Posterior cingulate gyrus (tissue), 11 donors: Measurements from ENCODE around the gene NAA80.

Experiments used
- DNase-seq, 10 donors: peaks; one replicate each; pipeline versions ENCODE4 v3.0.0 to v3.0.0-alpha.2; 2020 to 2021; ENCODE audit warnings: mixed read lengths in 3 of 10
- intact Hi-C: fragments of 100-400 bp; cut with DNase I; formaldehyde crosslinking; loops from one replicate; pipeline ENCODE4 v1.15.1; 2023

The NAA80 gene

DNA sequence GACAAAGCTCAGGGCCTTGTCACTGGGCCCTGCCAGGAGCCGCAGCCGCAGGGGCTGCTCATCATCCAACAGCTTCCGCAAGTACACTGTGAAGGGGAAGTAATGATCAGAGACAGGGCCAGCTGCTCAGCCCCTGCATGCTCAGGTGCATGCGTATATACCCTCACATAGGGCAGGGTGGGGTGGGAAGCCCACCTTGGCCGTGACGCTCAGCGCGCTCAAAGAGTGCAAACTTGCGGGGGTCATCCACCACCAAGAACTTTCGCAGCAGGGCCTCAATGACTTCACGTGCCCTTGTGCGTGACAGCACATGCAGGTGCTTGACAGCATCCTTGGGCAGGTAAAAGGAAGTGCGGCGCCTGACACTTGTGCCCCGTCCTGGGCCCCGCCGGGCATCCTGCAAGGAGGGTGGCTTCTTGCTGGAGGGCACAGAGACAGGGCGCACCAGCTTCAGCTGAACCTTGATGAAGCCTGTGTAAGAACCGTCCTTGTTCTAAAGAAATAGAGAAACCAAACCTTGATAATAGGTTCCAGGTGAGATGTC, 32.2 kb upstream of the NAA80 start:
- intact Hi-C loops = no loop called here
- no peak for DNase-seq

DNA sequence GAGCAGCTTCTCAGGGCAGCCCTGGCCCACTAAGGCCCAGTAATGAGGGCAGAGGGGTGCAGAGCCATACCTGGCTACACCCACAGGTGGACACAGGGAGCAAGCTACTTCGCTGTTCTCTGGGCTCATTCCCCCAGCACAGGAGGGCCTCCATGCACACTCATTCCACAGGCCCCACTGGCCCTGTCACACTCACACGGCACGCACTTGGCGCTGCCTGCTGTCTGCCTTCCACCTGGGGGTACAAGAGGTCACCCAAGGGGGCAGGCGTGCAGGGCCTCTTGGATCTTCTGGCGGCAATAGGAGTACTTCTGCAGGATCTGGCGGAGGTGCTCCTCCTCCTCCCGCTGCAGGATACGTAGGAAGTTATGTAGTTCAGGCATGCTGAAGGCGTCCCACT, 31.1 kb upstream of the NAA80 start:
- DNase-seq = no peak
- intact Hi-C loops = no loop called here

DNA sequence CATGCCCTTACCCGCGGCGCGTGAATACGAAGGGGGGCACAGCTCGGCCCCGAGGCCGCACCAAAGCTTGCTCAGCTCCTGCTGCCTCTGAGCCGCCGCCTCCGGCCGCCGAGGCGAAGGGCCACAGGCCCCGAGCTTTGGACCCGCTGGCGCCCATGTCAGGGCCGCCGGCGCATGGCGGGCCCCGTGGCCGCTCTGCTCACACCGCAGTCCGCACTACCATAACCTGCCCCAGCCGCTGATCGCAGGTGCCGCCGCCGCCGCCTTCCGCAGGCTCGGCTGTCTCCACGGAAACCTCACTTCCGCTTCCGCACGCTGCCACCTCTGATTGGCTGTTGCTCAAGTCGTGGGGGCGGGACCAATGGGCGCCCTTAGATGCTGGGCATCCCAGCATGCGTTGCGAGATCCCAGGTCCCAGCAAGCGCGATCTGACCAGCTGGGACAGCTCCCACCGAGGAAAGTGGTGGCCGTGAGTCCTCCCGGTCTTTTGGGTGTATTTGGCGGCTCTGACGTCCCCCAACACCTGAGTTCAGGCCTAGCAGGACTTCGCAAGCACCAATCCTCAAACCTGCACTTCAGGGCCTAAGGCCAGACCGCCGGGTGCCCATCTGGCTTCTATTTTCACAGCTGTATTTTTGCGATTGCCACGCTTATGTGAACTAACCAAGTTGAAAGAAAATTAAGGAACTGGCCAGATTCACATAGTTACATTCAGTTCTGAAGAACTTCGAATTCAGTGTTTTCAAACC, 28.9 kb upstream of the NAA80 start, which contains the start of gene TUSC2:
TUSC2 (minus strand) TSS at position 281 of the 749 bp plus-strand sequence; CDS start at position 157, 124 bp downstream.
- DNase-seq = peak; percentile 96 to 100 (median 98)
- intact Hi-C loops = loop anchor here (10.0 kb wide), 1 partner anchor 53 kb away; the partner anchor contains the start of gene LSMEM2

DNA sequence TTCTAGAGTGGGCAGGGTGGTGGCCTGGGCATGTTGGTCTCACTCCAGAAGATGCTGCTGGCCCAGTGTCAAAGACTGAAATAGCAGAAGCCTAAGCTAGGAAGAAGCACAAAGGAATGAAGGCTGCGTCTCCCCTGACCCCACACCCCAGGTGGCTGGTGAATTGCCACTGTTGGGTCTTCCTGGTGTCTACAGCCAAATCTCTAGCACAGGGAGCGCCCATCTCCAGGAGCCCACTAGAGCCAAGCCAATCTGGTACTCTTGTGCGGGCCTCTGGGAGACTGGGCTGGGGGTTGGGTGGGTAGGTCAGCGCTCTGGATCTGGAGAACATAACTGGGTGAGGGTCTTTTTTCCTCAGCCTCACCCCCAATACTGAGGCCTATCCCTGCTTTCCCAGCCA, 27.9 kb upstream of the NAA80 start:
- intact Hi-C loops = loop anchor here (10.0 kb wide), 1 partner anchor 52 kb away; the partner anchor contains the start of gene LSMEM2
- no peak for DNase-seq

DNA sequence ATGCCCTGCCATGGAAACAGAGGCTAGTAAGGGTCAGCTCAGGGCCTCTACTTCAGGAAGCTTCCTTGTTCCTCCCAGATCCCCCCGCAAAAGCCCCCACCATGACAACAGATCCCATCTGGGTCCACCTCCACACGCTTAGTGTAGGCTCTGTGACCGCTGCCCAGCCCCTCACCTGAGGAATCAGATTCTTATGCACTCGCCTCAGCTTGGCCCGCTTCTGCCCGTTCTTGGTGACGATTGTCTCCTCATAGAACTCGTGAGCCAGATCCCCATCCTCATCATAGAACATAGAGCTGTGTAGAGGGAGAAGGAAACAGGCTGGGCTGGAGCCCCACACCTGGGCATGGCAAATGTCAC, 27.0 kb upstream of the NAA80 start:
- DNase-seq = no peak
- intact Hi-C loops = loop anchor here (10.0 kb wide), 1 partner anchor 51 kb away; the partner anchor contains the start of gene LSMEM2

DNA sequence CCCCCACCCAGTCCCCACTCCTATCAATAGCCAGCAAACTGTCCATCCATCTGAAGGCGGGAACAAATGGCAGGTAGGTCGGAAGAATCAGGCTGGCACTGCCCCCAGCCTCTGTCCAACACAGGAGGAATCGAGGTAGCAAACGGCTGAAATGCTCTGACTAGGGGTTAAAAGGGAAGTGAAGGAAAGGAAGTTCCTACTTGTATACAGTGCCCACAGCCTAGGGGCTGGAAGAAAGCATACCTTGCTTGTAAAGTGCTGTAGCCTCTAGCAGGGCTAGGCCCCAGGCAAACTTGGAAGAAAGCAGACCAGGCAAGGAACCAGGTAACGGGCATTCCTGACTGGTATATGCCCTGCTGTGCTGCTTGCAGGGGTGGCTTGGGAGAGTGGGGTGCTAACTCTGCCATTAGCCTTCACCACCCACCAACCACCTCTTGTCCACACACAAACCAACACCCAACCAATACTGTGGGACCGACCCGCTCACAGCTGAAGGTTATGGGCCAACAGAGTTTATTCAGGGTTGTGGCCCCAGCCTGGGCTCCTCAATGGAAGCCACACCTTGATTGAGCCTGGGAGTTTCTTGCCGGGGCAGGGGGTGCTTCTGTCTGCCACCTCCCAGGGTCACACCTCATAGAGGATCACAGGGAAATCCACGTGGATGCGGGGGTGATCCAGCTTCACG, 26.4 kb upstream of the NAA80 start:
- no peak for DNase-seq
- intact Hi-C loops = loop anchor here (10.0 kb wide), 1 partner anchor 51 kb away; the partner anchor contains the start of gene LSMEM2

DNA sequence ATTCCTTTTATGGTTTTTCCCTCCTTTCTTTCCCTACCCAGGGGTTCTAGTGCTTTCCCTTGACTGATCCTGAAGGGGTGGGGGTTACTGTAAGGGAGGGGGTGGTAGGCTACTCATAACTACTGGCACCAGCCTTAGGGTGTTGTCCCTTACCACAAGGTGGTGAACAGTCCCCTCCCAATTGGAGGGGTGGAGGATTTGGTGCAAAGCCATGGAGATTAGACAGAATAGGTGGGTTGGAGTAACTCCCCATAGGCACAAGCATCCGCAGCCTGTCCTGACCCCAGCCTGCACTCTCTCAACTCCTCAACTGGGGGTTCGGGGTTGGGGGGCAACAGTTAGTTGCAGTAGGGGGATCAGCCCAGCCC, 25.9 kb upstream of the NAA80 start:
- DNase-seq = no peak
- intact Hi-C loops = loop anchor here (10.0 kb wide), 1 partner anchor 50 kb away; the partner anchor contains the start of gene LSMEM2

DNA sequence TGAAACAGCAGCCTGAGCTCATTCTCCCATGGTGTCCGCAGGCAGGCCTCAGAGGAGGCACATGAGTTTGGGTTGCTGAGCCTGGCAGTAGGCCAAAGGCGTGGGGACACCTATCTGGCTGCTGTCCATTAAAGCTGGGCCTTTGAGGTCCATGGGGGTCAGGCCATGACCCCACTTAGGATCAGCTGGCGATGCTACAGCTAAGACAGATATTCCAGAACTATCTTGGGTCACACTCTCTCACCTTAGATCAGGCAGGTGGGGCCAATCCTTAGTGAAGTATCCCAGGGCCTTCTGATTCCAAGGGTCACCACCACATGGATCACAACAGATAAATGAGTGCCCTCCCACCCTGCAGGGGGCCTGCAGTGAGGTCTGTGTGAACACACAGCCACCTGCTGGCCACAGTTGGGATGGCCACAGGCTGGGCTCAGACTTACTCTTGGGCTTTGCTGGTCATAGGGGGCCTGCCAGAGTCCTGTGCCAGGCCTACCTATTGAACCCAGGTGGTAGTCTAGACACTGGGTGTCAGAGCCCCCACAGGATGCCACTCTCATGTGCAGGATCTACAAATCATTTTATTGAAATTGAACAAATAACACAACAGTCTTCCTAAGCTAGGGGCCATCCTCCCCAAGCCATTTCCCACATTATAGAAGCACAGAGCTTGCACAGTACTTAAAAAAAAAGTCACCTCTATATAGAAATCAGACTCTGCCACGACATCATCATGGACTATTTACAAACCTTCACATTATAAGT, 25.3 kb upstream of the NAA80 start:
- DNase-seq = peak; percentile 61 to 95 (median 73)
- intact Hi-C loops = loop anchor here (10.0 kb wide), 1 partner anchor 50 kb away; the partner anchor contains the start of gene LSMEM2

DNA sequence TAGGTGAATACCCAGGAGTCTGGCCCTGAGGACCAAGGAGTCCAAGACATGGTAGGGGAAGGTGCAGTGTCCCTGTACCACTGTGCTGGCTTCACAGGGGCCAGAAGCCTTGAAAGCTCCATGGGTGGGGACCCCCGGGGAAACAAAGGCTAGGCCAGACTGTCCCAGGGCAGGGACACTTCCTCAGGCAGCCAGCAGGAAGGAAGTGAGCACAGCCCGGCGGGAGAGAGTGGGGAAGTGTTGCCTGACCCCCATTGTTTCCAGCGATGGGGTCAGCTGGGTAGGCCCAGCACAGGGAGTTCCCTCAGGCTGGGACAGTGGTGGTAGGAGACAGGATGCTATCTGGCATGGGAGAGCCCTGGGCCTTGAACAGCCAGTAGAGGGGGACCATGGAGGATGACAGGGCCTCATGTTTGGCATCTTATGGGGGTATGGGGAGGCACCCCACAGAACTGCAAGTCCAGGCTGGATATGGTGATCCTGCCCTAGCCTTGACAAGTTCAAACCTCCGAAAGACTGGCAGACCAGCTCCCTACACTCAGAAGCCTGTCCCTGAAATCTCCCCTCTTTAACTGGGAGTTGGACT, 24.5 kb upstream of the NAA80 start:
- DNase-seq = no peak
- intact Hi-C loops = loop anchor here (10.0 kb wide), 1 partner anchor 49 kb away; the partner anchor contains the start of gene LSMEM2

DNA sequence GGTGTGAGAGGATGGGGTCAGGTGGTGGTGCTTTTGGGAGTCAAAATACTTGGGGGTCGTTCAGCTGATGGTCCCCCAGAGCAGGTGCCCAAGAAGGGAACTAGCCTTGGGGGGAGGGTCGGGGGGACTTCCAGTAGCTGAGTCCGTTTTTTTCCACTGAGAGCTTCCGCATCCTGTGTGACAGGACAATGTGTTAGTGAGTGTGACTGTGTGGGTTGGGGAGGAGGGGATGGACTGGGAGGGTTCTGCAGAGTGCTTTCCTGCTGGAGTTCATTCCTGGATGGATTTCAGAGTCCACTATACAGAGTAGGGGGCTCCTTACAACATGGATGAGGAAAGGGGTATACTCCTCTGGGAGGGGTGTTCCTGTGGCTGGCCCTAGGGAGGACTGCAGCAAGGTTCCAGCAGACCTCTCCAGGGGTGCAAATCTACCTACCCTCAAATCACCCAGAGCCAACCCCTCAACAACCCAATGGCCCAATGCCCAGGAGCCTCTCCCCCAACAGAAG, 23.9 kb upstream of the NAA80 start:
- intact Hi-C loops = loop anchor here (10.0 kb wide), 1 partner anchor 48 kb away; the partner anchor contains the start of gene LSMEM2
- no peak for DNase-seq

DNA sequence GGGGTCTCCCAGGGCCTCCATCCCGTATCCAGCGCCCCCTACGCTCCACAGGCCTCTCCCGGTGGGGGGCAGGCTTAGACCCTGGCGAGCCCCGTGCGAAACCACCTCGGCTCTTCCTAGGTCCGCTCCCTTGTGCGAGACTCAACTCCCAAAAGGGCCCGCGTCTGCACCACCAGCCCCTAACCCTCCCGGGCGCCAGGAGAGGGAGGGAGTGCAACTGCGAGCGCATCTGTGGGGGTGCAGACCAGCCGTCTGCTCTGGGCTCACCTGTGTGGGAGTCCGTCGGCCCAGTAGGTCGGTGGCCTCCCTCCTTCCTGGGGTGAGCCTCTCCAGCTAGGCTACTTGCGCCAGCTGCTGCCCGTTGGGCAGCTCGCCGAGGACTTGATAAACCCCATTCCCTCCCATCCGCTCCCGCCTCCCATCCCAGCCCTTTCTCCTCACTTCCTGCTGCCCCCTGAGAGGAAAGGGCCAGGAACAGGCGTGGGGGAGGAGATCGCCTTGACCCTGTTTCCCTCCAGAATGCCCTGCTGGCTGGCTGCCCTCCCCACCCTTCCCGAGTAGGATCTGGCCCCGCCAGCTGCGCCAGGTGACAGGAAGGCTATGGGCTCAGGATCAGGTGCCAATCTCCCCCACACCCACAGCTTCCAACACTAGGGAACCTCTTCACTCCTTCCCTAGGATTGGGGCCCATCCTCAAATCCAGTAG, 23.3 kb upstream of the NAA80 start, which contains the start of gene HYAL2:
HYAL2 (minus strand) TSS at position 360 of the 706 bp plus-strand sequence. CDS start 2,256 bp downstream, outside the sequence.
- intact Hi-C loops = loop anchor here (10.0 kb wide), 1 partner anchor 48 kb away; the partner anchor contains the start of gene LSMEM2
- DNase-seq = no peak

DNA sequence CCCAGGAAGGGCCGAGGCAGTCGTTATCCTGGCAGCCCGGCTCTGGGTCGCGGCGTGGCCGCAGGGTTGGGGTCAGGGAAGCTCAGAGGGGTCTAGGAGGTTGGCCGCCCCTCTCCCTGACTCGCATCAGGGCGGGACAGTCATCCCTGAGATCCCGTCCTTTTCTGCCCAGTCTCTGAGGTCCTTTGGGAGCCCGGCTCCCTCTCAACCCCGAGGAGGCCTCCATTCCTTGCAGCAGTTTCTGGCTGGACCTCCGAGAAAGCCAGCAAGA, 22.8 kb upstream of the NAA80 start:
- no peak for DNase-seq
- intact Hi-C loops = loop anchor here (10.0 kb wide), 1 partner anchor 47 kb away; the partner anchor contains the start of gene LSMEM2

DNA sequence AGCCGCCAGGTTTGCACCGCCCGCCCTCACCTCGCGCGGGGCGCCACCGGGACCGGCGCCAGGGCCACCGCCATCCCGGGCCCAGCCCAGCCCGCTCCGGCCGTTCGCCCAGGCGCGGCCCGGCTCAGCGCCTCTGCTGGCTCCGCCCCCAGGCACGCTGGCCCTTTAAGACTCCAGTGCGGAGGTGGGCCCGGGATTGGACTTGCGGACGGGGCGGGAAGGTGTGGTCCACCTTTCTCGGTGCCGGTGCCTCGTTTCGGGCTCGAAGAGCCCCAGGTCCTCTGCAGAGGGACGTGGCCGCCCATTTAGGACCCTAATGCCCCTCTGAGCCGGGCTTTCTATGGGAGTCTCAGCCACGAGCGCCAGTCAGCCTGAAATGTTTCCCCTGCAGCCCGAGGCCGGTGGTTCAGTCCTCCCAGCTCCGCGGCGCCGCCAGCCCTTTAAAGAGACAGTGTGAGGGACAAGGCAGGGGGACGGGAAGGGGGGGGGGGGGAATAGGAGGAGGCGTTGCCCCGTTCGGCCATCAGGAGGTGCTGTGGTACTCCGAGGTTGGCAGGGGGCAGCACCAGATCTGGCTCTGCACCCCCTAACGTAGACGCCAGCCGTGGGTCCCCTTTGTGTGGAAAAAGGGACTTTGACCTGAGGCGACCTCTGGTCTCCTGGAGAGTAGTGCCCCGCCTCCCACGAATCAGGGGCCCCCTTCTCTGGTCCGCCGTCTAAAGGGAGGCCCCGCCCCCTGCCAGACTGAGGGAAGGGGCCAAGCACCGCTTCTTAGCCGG, 22.3 kb upstream of the NAA80 start:
- DNase-seq = peak; percentile 84 to 99 (median 90)

DNA sequence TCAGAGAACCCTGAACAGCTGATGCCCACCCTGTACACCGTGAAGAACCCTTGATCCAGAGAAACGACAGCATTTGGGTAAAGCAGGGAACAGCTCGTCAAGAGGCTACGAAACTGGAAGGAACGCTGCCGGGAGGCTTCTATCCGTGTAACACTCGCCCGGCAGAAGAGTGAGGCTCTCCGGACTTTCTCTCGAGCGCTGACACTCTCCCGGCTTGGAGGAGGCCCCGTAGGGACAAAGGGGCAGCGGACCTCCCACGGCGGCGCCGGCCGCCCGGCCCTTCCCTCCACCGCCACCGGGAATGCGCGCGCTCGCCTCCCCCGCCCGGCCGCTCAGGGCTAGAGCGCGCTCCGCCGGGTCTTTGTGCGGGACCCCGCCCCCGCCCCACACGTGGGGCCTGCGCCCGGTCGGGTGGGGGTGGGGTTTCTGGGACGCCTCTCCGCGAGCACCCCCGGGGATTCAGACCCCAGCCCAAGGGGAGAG, 21.7 kb upstream of the NAA80 start:
- peak; percentile 70 to 97 (median 78) for DNase-seq
- intact Hi-C loops = loop anchor here (2.0 to 10.0 kb wide), 3 partner anchors 20 to 94 kb away; partner anchors contain the start of gene LSMEM2

More for the DNA sequence above, 22.3 kb upstream of the NAA80 start:
- intact Hi-C loops = loop anchor here (2.0 to 10.0 kb wide), 3 partner anchors 21 to 95 kb away; partner anchors contain the start of gene LSMEM2

DNA sequence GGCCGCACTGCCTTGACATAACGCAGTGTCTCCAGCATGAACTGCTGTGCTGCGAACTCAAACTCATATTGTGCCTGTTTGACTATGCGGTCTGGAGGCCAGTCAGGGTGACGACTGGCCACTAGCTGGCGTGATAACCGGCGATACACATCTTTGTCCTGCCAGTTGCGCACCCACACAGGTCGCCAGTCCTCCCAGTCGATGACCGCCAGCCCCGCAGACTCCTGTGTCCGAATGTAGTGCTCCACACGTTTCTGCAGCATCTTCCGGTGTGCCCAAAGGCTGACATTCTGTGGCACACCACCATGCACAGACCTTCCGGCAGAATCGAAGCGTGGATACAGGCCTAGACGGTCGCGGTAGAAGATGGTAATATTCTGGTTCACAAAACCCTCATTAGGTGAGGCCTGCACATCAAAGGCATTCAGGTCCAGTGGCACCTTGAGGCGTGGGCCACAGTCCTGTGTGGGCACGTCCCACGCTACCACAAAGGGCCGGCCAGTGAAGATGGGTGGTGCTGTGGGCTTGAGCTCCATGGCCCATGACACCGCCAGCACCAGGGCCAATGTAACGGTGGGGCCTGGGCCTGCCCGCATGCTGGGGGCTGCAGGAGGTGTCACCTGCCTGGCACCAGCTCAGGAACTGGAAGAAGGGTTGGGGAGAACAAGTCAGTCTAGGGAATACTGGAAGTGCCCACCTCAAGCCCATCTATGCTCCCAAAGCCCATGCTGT, 20.9 kb upstream of the NAA80 start:
- DNase-seq = no peak
- intact Hi-C loops = loop anchor here (2.0 to 10.0 kb wide), 3 partner anchors 19 to 93 kb away; partner anchors contain the start of gene LSMEM2

DNA sequence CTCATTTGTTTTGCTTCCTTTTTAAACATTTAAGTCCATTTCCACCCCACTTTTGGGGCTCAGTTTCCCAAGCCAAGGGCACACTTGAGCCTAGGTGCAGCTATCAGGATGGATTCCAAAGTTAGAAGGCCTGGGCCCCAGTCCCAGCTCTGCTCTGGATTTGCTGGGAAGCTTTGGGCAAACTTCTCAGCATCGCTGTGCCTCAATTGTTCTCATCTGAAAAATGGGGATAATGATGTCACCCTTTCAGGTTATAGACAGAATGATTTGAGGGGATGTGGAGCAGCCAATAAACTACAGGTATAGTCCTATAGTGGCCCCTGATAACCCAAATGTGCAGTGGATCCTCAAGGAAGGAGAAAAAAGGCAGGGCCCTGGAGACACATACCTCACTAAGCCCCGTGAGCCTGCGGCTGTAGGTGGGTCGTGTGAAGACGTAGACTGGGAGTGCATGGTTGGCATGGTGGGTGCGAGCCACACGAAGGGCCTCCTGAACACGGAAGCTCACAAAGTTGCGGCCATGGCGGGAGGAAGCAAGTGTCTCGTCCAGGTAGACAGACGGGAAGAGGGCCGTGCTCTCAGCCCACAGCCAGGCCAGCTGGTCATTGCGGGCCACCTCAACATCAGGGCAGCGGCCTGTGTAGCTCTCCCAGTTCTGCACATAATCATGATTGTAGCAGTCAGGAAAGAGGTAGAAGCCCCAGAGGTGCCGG, 20.1 kb upstream of the NAA80 start:
- intact Hi-C loops = no loop called here
- no peak for DNase-seq
